H1 (cell line): Measurements from ENCODE around the gene CMTM3. TPM values are rescaled to one million over a fixed set of nuclear protein-coding genes. Genes with fewer than 3 reads are reported as not detected.
A peak's percentile ranks its signal among the peaks of the same experiment; 100 is the strongest.

Source experiments
- CTCF ChIA-PET: fragments of 300-600 bp; sonication (Branson Sonifier 250); formaldehyde crosslinking; loops from one replicate; lab custom pipeline; 2021; ENCODE audit not compliant: partially characterized antibody; lab: Charles Lee
- POLR2A ChIA-PET: fragments of 300-600 bp; sonication (Branson Sonifier 250); formaldehyde crosslinking; loops from one replicate; lab custom pipeline; 2021; ENCODE audit warnings: inconsistent platforms; ENCODE audit not compliant: partially characterized antibody; lab: Charles Lee
- DNase-seq, 2 experiments: peaks; one replicate each; pipeline versions ENCODE4 v3.0.0 to v3.0.0-alpha.2; 2010 to 2022; ENCODE audit warnings: low spot score in 2 of 2, low read depth in 1 of 2, mixed read lengths in 1 of 2
- FAIRE-seq: peaks from 2 replicates; lab custom pipeline; 2011; peaks lifted over from hg19 to GRCh38; lab: Jason Lieb, UNC
- H2AFZ ChIP-seq: 2 replicates; pipeline ENCODE4 v1.8.1; 2012; ENCODE audit warnings: low read length, inconsistent platforms
- H2AK5ac ChIP-seq: 2 replicates; pipeline ENCODE4 v1.6.1; 2013; ENCODE audit warnings: low read depth, low read length
- H2BK120ac ChIP-seq: replicated peaks from 2 replicates; pipeline ENCODE3; 2013; ENCODE audit warnings: low read depth, low read length, inconsistent platforms
- H2BK12ac ChIP-seq: 2 replicates; pipeline ENCODE4 v1.6.1; 2013; ENCODE audit warnings: low read depth, low read length
- H2BK15ac ChIP-seq: 2 replicates; pipeline ENCODE4 v1.6.1; 2013; ENCODE audit warnings: low read length
- H2BK20ac ChIP-seq: 2 replicates; pipeline ENCODE4 v1.6.1; 2013; ENCODE audit warnings: low read length
- H2BK5ac ChIP-seq: 2 replicates; pipeline ENCODE4 v1.6.1; 2013; ENCODE audit warnings: low read depth, low read length
- H3K14ac ChIP-seq: 2 replicates; pipeline ENCODE4 v1.6.1; 2013; ENCODE audit warnings: inconsistent platforms; ENCODE audit not compliant: insufficient read length
- H3K18ac ChIP-seq: 2 replicates; pipeline ENCODE4 v1.6.1; 2013; ENCODE audit warnings: low read length; ENCODE audit errors: extremely low read depth
- H3K23ac ChIP-seq: 2 replicates; pipeline ENCODE4 v1.6.1; 2013; ENCODE audit warnings: inconsistent platforms; ENCODE audit not compliant: insufficient read length
- H3K23me2 ChIP-seq: 2 replicates; pipeline ENCODE4 v1.6.1; 2013; ENCODE audit warnings: low read depth, low read length
- H3K27ac ChIP-seq: 2 replicates; pipeline ENCODE4 v1.6.1; 2011; ENCODE audit warnings: low read depth, low read length, inconsistent platforms
- H3K27me3 ChIP-seq, 4 experiments: replicated peaks in 1 of 4; 1 replicate in 1 of 4; 2 replicates in 3 of 4; pipeline versions ENCODE4 v1.6.1 to v1.8.1; 2011 to 2013; ENCODE audit warnings: low read length in 3 of 4, mild to moderate bottlenecking in 3 of 4, inconsistent platforms in 2 of 4, mixed read lengths in 2 of 4, moderate library complexity in 1 of 4; ENCODE audit not compliant: control insufficient read depth in 3 of 4, insufficient read depth in 3 of 4; ENCODE audit errors: extremely low read depth in 1 of 4
- H3K36me3 ChIP-seq, 4 experiments: 2 replicates each; pipeline versions ENCODE4 v1.6.1 to v1.8.1; 2011 to 2013; ENCODE audit warnings: mild to moderate bottlenecking in 4 of 4, low read length in 3 of 4, moderate library complexity in 2 of 4, control low read depth in 1 of 4, inconsistent platforms in 1 of 4; ENCODE audit not compliant: insufficient read depth in 4 of 4, control insufficient read depth in 2 of 4
- H3K4ac ChIP-seq: replicated peaks from 2 replicates; pipeline ENCODE3; 2013; ENCODE audit warnings: low read length, low read depth, mixed read lengths, inconsistent platforms; ENCODE audit not compliant: insufficient read length
- H3K4me1 ChIP-seq, 4 experiments: replicated peaks in 1 of 4; 1 replicate in 1 of 4; 2 replicates in 3 of 4; pipeline versions ENCODE4 v1.6.1 to v1.8.1; 2011 to 2013; ENCODE audit warnings: low read length in 3 of 4, inconsistent platforms in 2 of 4, mixed read lengths in 1 of 4; ENCODE audit not compliant: insufficient read depth in 4 of 4, control insufficient read depth in 3 of 4
- H3K4me2 ChIP-seq, 2 experiments: 2 replicates each; pipeline versions ENCODE4 v1.6.1 to v1.8.1; 2011 to 2013; ENCODE audit warnings: low read depth in 2 of 2, low read length in 2 of 2, control low read depth in 1 of 2, inconsistent platforms in 1 of 2, mild to moderate bottlenecking in 1 of 2; ENCODE audit not compliant: insufficient read depth in 1 of 2
- H3K4me3 ChIP-seq, 4 experiments: fragments of 200-600, 300-600 bp in 1 of 4; sonication (generic), shearing (Covaris generic), sonication (Bioruptor Twin) in 1 of 4; 2 replicates each; pipeline versions ENCODE4 v1.5.1 to v1.8.1; 2011 to 2016; ENCODE audit warnings: low read length in 4 of 4, low read depth in 3 of 4, control low read depth in 2 of 4, inconsistent platforms in 2 of 4, mild to moderate bottlenecking in 2 of 4, mixed read lengths in 1 of 4, moderate library complexity in 1 of 4; ENCODE audit not compliant: insufficient read depth in 2 of 4; ENCODE audit errors: extremely low read depth in 1 of 4
- H3K56ac ChIP-seq: replicated peaks from 2 replicates; pipeline ENCODE3; 2013; ENCODE audit warnings: low read depth, mild to moderate bottlenecking, mixed read lengths, low read length, inconsistent platforms; ENCODE audit not compliant: insufficient read length
- H3K79me1 ChIP-seq: 2 replicates; pipeline ENCODE4 v1.6.1; 2013; ENCODE audit warnings: low read depth, low read length, control low read depth
- H3K79me2 ChIP-seq, 2 experiments: 2 replicates each; pipeline versions ENCODE4 v1.6.1 to v1.8.1; 2012 to 2013; ENCODE audit warnings: low read length in 2 of 2, mild to moderate bottlenecking in 2 of 2, inconsistent platforms in 1 of 2; ENCODE audit not compliant: insufficient read depth in 2 of 2, control insufficient read depth in 1 of 2
- H3K9ac ChIP-seq, 4 experiments: replicated peaks in 1 of 4; 1 replicate in 1 of 4; 2 replicates in 3 of 4; pipeline versions ENCODE4 v1.6.1 to v1.8.1; 2011 to 2013; ENCODE audit warnings: low read depth in 3 of 4, low read length in 3 of 4, control low read depth in 2 of 4, mild to moderate bottlenecking in 2 of 4, moderate library complexity in 2 of 4, inconsistent platforms in 1 of 4; ENCODE audit errors: extremely low read depth in 1 of 4
- H3K9me3 ChIP-seq, 2 experiments: 2 replicates each; pipeline versions ENCODE4 v1.6.1 to v1.8.1; 2012 to 2013; ENCODE audit warnings: mild to moderate bottlenecking in 2 of 2, moderate library complexity in 2 of 2, control low read depth in 1 of 2, inconsistent platforms in 1 of 2, low read depth in 1 of 2, low read length in 1 of 2, mixed read lengths in 1 of 2; ENCODE audit not compliant: insufficient read depth in 2 of 2
- H4K20me1 ChIP-seq, 2 experiments: replicated peaks in 1 of 2; 2 replicates each; pipeline versions ENCODE3 to v1.8.1; 2011 to 2013; ENCODE audit warnings: inconsistent platforms in 2 of 2, low read length in 2 of 2, mild to moderate bottlenecking in 1 of 2; ENCODE audit not compliant: insufficient read depth in 2 of 2, control insufficient read depth in 1 of 2
- H4K5ac ChIP-seq: 2 replicates; pipeline ENCODE4 v1.6.1; 2013; ENCODE audit warnings: low read length, low read depth, mixed read lengths, inconsistent platforms; ENCODE audit not compliant: insufficient read length
- H4K8ac ChIP-seq: 2 replicates; pipeline ENCODE4 v1.8.0; 2013; ENCODE audit warnings: mild to moderate bottlenecking, moderate library complexity, low read length, inconsistent platforms; ENCODE audit not compliant: insufficient read depth; ENCODE audit errors: extremely low read depth
- H4K91ac ChIP-seq: replicated peaks from 2 replicates; pipeline ENCODE3; 2013; ENCODE audit warnings: low read length, mixed read lengths, inconsistent platforms; ENCODE audit not compliant: insufficient read length
- BRCA1 ChIP-seq: IDR thresholded peaks from 2 replicates; pipeline ENCODE4 v1.6.1; 2012; ENCODE audit warnings: low read depth, low read length, improper control_type of control experiment
- CBX8 ChIP-seq: fragments of 300-800, 300-1000 bp; sonication (generic); IDR thresholded peaks from 2 replicates; pipeline ENCODE4 v1.7.1; 2016; ENCODE audit warnings: low read depth, low read length, borderline replicate concordance
- WGBS, 2 experiments: shearing (Covaris generic) in 1 of 2; methylation state at CpG; one replicate each; pipeline versions ENCODE4 v1.1.6 to v1.1.7; 2013 to 2015; ENCODE audit warnings: low lambda C conversion rate in 2 of 2, mixed read lengths in 2 of 2, inconsistent platforms in 1 of 2, low coverage in 1 of 2, missing lambda C conversion rate in 1 of 2; ENCODE audit not compliant: insufficient replicate concordance in 2 of 2, insufficient coverage in 1 of 2, insufficient read length in 1 of 2; ENCODE audit errors: extremely low coverage in 1 of 2, missing lambda C conversion rate in 1 of 2; 5-methylcytosine and 5-hydroxymethylcytosine counted together
- polyA plus RNA-seq, 7 experiments: library from polyadenylated mRNA; depleted of rRNA in 3 of 7; stranded (reverse) in 5 of 7; unstranded in 2 of 7; fragments of >200 nt in 5 of 7; fragments of 200-250 nt in 2 of 7; gene quantifications; 1 replicate in 5 of 7; 2 replicates in 1 of 7; 4 replicates in 1 of 7; pipeline versions ENCODE4 v1.2.1 to v1.2.3, GENCODE V29; 2011 to 2013; ENCODE audit warnings: missing spikeins in 2 of 7, mixed read lengths in 2 of 7
- total RNA-seq: library from RNA; stranded (reverse); fragmentation: NEBNext Ultra II Directional; extraction: Animal tissue kit (Norgen Biotek cat#: 25700); gene quantifications from 2 replicates; pipeline ENCODE4 v1.2.1, GENCODE V29; 2021

CMTM3 gene
- total and polyA plus RNA-seq, 2 of the 8 experiments (the other 6 are each of a cell fraction or from before 2014, with no cell fraction given), result 24.7 to 24.8 TPM

- Histone ChIP-seq H3K4me3 (no peak overlapping the region), H3K9me3 (no peaks in the 10 kb centered on the region), H3K79me1 (no peaks in the 10 kb centered on the region), H3K56ac (no peak overlapping the region), H3K27ac (no peak overlapping the region), H3K4ac (no peak overlapping the region), H4K5ac (no peak overlapping the region), H2AK5ac (no peak overlapping the region), H3K23ac (no peak overlapping the region), H3K36me3 (no peaks in the 10 kb centered on the region), H3K27me3 (peaks cover 19 to 30% (median 27%) of the 10 kb centered on the region in 4 experiments), H2BK15ac (no peak overlapping the region), H3K4me1 (peaks cover 0 to 11% (median 10%) of the 10 kb centered on the region in 4 experiments), H2BK120ac (no peak overlapping the region), H2BK12ac (no peak overlapping the region), H3K18ac (no peak overlapping the region), H3K9ac (no peak overlapping the region), H3K79me2 (no peaks in the 10 kb centered on the region), H3K23me2 (peaks cover 4% of the 10 kb centered on the region), H4K91ac (no peak overlapping the region), H2BK20ac (no peak overlapping the region), H2AFZ (no peak overlapping the region), H2BK5ac (no peak overlapping the region), H3K4me2 (0 out of 4 replicates have a peak overlapping the region, but pooled peaks of 1 of the 2 experiments have one; percentile 23), H4K8ac (no peak overlapping the region), H3K14ac (no peak overlapping the region), H4K20me1 (no peaks in the 10 kb centered on the region)
- ChIA-PET CTCF (interaction anchor here (0.7 to 4.7 kb wide), 12 partner anchors 8 to 239 kb away, joined by 3 to 30 read pairs (median 4); no protein-coding TSS in a partner anchor), POLR2A (interaction anchor here (0.9 kb wide), 1 partner anchor 17 kb away, joined by 4 read pairs; no protein-coding TSS in a partner anchor)
- TF ChIP-seq CBX8, result no peak
- TF ChIP-seq BRCA1, result no peak
- FAIRE-seq (no peak), DNase-seq (no peak)
- WGBS, 2 experiments, result 84% methylated on average over 3 of the region's 3 CpGs; no CpG with 5 or more reads in 1 of the 2 experiments
These were observed 23.1 kb upstream of the CMTM3 start for GRCh38 chr16:66581246-66581952.
